AG04450 (cell line): ENCODE results near the gene FHIT. TPM values are rescaled to one million over a fixed set of nuclear protein-coding genes. Genes with fewer than 3 reads are reported as not detected.

ENCODE experiments used
- CTCF ChIA-PET: fragments of 300-600, 350-600 bp; formaldehyde crosslinking; extraction: SDS; loops from one replicate; lab custom pipeline; 2022; ENCODE audit warnings: antibody characterized with exemption, inconsistent platforms; lab: Charles Lee
- POLR2A ChIA-PET: fragments of 350-600 bp; formaldehyde crosslinking; extraction: SDS; loops from one replicate; lab custom pipeline; 2021; ENCODE audit warnings: antibody characterized with exemption, inconsistent platforms; lab: Yijun Ruan, JAX
- DNase-seq: peaks from one replicate; pipeline ENCODE4 v3.0.0-alpha.2; 2011; ENCODE audit warnings: low read depth, low spot score
- H3K27ac ChIP-seq: one replicate; pipeline ENCODE4 v1.5.1; 2012; ENCODE audit warnings: low read depth, low read length, control low read depth
- H3K27me3 ChIP-seq: one replicate; pipeline ENCODE4 v1.6.0; 2012; ENCODE audit warnings: low read length; ENCODE audit not compliant: control insufficient read depth, insufficient read depth
- H3K4me3 ChIP-seq: 2 replicates; pipeline ENCODE4 v1.5.1; 2011; ENCODE audit warnings: mild to moderate bottlenecking, low read depth, low read length, control low read depth
- H3K9me3 ChIP-seq: 2 replicates; pipeline ENCODE4 v1.5.1; 2012; ENCODE audit warnings: low read length; ENCODE audit not compliant: control insufficient read depth, insufficient read depth
- polyA plus RNA-seq: library from polyadenylated mRNA; depleted of rRNA; stranded (reverse); fragments of >200 nt; gene quantifications from 2 replicates; pipeline ENCODE4 v1.2.3, GENCODE V29; 2011
- TF ChIP-seq, protein P1 (sequence below): IDR thresholded peaks from 2 replicates; pipeline ENCODE4 v1.5.1; 2011; ENCODE audit warnings: low read depth, low read length, control low read depth, inconsistent platforms

Gene FHIT
- polyA plus RNA-seq, 1 experiment: 0.17 TPM

DNA sequence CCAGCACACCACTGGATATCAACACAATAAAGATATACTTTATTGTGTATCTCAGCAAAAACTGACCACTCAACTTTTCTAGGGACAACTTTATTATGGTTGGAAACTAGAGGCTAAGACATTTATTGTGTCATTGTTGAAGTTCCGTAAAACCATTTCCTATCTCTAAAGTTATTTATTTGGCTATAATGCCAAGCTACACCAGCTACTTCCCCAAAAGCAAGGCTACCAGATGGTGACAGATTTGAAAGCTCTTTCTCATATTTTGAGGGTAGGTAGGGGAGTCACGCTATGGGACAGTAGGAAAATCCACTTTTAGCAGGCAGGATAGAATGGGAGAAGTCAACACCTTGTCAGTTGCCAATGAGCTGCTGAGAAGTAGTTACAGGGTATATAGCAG, 1366.8 kb downstream of the FHIT start:
- H3K27ac ChIP-seq: no peak overlapping the region
- TF ChIP-seq, protein P1, sequence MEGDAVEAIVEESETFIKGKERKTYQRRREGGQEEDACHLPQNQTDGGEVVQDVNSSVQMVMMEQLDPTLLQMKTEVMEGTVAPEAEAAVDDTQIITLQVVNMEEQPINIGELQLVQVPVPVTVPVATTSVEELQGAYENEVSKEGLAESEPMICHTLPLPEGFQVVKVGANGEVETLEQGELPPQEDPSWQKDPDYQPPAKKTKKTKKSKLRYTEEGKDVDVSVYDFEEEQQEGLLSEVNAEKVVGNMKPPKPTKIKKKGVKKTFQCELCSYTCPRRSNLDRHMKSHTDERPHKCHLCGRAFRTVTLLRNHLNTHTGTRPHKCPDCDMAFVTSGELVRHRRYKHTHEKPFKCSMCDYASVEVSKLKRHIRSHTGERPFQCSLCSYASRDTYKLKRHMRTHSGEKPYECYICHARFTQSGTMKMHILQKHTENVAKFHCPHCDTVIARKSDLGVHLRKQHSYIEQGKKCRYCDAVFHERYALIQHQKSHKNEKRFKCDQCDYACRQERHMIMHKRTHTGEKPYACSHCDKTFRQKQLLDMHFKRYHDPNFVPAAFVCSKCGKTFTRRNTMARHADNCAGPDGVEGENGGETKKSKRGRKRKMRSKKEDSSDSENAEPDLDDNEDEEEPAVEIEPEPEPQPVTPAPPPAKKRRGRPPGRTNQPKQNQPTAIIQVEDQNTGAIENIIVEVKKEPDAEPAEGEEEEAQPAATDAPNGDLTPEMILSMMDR: no peak
- CTCF ChIA-PET: no interaction called here
- POLR2A ChIA-PET: no interaction called here
- DNase-seq: no peak
- H3K9me3 ChIP-seq: no peaks in the 10 kb centered on the region
- no peak overlapping the region for H3K4me3 ChIP-seq
- H3K27me3 ChIP-seq: peaks cover 8% of the 10 kb centered on the region

GRCh38 chr3:59882746-59883145, 1368.5 kb downstream of the FHIT start:
- H3K27ac ChIP-seq: no peak overlapping the region
- CTCF ChIA-PET: interaction anchor here (1.1 kb wide), 1 partner anchor 25 kb away, joined by 4 read pairs; no protein-coding TSS in a partner anchor
- TF ChIP-seq, protein P1: no peak
- H3K4me3 ChIP-seq: no peak overlapping the region
- POLR2A ChIA-PET: no interaction called here
- H3K9me3 ChIP-seq: no peaks in the 10 kb centered on the region
- H3K27me3 ChIP-seq: peaks cover 10% of the 10 kb centered on the region
- DNase-seq: no peak

DNA sequence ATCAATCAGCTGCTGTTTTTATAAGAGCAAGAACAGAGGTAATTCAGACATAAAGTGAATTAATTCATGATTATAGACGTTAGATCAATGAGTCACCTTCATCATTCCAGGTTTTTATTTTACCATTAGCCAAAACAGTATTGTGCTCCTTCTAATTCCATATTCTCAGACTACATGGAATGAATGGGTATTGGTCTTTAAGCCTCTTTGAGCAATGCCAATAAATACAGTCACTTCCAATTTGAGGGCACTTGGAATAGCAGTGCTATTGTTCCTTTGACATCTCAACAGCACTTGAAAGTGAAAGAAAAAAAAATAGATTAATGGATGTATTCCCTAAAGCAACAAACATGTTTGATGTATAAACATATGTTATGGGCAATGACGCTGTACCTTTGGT, 1370.5 kb downstream of the FHIT start:
- CTCF ChIA-PET: no interaction called here
- Histone ChIP-seq H3K4me3 (no peak overlapping the region), H3K27ac (no peak overlapping the region), H3K27me3 (peaks cover 8% of the 10 kb centered on the region), H3K9me3 (no peaks in the 10 kb centered on the region)
- TF ChIP-seq, protein P1: no peak
- POLR2A ChIA-PET: no interaction called here
- no peak for DNase-seq

DNA sequence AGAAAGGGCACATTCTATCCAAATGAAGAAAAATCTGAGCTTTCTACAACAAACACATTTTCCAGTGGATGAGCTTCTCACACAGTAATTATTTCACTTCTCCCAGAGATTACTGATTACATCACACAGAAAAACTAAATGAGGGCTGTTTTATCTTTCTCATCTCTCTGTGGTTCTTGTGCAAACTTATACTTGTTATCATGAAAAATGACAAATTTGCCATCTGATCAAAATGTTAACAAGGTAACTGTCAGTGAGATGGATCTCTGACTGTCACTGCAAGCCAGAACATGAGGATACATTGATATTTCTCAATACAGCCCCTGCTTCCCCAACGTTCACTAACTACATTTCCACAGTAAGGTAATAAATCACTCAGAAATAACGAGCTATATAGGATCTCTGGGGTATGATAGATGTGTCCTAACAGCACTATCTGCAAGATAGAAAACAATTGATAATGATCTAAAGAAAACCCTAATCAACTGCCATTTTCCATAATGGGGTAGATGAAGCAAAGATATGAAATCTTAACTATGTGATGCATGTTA, 1372.1 kb downstream of the FHIT start:
- DNase-seq: no peak
- TF ChIP-seq, protein P1: no peak
- Histone ChIP-seq H3K4me3 (no peak overlapping the region), H3K9me3 (no peaks in the 10 kb centered on the region), H3K27me3 (peaks cover 13% of the 10 kb centered on the region), H3K27ac (no peak overlapping the region)
- POLR2A ChIA-PET: no interaction called here
- CTCF ChIA-PET: interaction anchor here (0.5 to 0.9 kb wide), 3 partner anchors 667 to 1712 kb away, joined by 3 read pairs; no protein-coding TSS in a partner anchor

DNA sequence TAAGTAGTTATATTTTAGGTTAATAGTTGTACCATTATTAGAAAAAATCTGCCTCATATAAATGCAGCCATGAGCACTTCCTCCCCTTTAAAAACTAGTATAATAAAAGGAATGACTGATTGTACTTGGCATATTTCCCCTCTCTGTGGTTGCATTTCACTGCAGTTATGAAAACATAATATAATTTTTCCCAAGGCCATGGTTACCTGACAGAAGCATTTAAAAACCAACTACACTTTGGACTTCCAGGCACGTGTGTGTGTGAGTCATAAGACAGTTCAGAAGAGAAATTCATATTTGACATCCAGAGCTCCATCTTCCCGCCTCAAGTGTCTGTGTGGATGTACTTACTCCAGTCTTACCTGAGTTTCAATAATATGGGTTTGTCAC, 1373.2 kb downstream of the FHIT start:
- POLR2A ChIA-PET: no interaction called here
- TF ChIP-seq, protein P1: no peak
- Histone ChIP-seq H3K27me3 (peaks cover 13% of the 10 kb centered on the region), H3K4me3 (no peak overlapping the region), H3K27ac (no peak overlapping the region), H3K9me3 (no peaks in the 10 kb centered on the region)
- CTCF ChIA-PET: no interaction called here
- DNase-seq: no peak
